GM12801 (cell line): ENCODE data around the gene PODXL.

Source experiments
- TF ChIP-seq, protein P1 (sequence below): IDR thresholded peaks from one replicate; pipeline ENCODE4 v1.5.1; 2011; ENCODE audit warnings: control low read depth; ENCODE audit not compliant: insufficient read length; ENCODE audit errors: extremely low read depth

PODXL gene

DNA sequence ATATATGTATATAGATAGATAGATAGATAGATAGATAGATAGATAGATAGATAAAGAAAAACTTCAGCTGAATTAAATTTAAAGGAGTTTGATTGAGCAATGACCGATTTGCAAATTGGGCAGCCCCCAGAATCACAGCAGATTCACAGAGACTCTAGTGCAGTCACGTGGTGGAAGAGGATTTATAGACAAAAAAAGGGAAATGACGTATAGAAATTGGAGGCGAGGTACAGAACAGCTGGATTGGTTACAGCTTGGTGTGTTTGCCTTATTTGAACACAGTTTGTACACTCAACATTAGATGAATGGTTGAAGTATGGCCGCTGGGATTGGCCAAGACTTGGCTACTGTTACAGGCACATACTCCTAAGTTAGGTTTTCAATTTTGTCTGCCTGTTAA, 8.2 kb upstream of the PODXL start:
- TF ChIP-seq, protein P1, sequence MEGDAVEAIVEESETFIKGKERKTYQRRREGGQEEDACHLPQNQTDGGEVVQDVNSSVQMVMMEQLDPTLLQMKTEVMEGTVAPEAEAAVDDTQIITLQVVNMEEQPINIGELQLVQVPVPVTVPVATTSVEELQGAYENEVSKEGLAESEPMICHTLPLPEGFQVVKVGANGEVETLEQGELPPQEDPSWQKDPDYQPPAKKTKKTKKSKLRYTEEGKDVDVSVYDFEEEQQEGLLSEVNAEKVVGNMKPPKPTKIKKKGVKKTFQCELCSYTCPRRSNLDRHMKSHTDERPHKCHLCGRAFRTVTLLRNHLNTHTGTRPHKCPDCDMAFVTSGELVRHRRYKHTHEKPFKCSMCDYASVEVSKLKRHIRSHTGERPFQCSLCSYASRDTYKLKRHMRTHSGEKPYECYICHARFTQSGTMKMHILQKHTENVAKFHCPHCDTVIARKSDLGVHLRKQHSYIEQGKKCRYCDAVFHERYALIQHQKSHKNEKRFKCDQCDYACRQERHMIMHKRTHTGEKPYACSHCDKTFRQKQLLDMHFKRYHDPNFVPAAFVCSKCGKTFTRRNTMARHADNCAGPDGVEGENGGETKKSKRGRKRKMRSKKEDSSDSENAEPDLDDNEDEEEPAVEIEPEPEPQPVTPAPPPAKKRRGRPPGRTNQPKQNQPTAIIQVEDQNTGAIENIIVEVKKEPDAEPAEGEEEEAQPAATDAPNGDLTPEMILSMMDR = no peak

- TF ChIP-seq, protein P1 = no peak
Measured at GRCh38 chr7:131563918-131564317, 7.5 kb upstream of the PODXL start.

- TF ChIP-seq, protein P1 = no peak
Measured at GRCh38 chr7:131562941-131563340, 6.5 kb upstream of the PODXL start.

DNA sequence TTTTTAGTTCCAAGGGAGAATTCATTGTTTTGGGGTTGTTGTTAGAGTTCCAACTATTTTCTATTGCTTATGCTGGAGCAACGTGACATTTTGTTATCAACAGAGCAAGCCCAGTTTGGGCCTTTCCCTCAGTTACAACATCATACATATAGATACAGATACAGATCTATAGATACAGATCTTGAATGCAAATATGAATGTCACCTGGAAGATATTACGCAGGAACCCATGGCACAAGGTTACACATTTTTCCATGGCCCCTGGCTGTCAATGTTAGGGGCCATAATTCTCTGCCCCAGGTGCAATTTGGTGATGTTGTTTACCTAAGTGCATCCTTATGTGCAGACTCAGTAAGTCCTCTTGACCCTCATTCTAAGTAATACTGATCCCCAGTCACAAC, 3.6 kb upstream of the PODXL start:
- TF ChIP-seq, protein P1 = no peak

- TF ChIP-seq, protein P1 = no peak
Measured at GRCh38 chr7:131557652-131558385, 1.4 kb upstream of the PODXL start.

DNA sequence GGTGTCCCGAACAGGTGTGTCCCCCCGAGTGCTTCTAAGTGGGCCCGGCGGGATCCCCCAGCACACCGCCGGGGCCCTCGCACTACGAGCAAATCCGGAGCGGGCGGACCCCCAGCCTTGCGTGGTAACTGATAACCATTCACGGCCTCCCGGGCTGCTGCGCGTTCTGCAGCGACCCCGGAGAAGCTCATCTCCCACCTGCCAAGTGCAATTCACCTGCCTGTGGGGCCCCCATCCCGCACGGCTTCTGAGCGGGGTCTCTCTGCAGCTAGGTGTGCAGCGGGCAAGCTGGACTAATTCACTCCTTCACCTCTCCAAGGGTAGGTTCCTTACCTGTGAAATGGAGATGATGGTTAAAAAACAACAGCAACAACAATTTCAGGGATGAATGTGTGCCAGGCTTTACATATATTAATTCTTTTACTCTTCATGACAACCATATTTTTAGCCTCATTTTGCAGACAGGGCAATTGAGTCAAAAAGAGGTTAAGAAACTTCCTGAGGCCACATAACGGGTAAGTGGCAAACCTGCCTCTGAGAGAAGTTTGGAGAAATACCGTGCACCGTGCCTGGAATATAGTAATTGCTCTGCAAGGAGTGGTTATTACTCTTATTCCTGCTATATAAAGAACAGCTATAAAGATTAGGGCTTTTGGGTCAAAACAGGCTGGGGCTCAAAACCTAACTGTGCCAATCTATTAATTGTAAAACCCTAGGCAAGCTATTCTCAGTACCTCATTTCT, 652 bp upstream of the PODXL start:
- TF ChIP-seq, protein P1 = no peak

DNA sequence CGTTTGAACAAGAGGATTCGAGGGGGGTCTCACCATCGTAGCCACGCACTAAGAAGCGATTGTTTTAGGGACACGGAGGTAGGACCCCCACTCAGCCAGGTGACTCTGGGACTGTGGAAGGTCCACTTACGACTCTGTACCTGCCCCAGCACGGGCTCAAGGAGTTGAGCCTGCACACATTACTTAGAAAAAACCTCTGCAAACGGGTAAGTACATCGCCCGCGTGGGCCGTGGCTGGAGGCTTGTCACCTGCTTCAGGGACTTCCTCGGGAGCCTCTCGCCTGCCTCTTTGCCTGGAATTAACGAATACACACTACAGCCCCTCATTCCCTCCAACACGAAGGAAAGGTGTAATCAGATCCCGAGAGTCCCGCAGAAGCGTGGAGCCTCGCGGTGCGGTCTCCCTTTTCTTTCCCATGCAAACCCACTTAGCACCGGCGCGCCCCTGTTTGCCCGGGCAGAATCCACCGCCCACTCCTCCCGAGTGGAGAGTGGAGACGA, 826 bp downstream of the PODXL start:
- TF ChIP-seq, protein P1 = no peak
